ENCODE measurements around the gene CFAP45.

DNA sequence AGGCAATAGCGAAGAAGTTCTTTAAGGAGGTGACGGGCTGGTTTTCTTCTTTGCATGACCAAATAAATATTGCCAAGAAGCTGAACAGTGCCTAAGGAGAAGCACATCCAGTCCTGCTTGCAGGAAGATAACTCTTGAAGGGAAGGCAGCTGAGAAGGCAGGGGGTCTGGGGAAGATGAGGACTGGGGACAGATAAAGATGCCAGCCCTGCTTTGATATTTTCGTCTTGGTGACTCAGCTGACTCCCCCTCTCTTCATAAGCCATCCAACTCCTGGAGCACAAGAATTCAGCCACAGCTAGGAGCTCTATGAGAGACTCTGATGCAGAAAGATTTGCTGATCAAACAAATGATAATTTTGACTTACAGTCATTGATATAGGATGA, 3.4 kb downstream of the CFAP45 start:
- no peak for TF ChIP-seq EZH2 (IDR thresholded peaks at IDR 0.05; ENCODE audit: borderline replicate concordance, low read length)
- TF ChIP-seq, protein P1, sequence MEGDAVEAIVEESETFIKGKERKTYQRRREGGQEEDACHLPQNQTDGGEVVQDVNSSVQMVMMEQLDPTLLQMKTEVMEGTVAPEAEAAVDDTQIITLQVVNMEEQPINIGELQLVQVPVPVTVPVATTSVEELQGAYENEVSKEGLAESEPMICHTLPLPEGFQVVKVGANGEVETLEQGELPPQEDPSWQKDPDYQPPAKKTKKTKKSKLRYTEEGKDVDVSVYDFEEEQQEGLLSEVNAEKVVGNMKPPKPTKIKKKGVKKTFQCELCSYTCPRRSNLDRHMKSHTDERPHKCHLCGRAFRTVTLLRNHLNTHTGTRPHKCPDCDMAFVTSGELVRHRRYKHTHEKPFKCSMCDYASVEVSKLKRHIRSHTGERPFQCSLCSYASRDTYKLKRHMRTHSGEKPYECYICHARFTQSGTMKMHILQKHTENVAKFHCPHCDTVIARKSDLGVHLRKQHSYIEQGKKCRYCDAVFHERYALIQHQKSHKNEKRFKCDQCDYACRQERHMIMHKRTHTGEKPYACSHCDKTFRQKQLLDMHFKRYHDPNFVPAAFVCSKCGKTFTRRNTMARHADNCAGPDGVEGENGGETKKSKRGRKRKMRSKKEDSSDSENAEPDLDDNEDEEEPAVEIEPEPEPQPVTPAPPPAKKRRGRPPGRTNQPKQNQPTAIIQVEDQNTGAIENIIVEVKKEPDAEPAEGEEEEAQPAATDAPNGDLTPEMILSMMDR (IDR thresholded peaks at IDR 0.05; ENCODE audit: low read length), result no peak
